ENCODE results near the gene PTPA.

DNA sequence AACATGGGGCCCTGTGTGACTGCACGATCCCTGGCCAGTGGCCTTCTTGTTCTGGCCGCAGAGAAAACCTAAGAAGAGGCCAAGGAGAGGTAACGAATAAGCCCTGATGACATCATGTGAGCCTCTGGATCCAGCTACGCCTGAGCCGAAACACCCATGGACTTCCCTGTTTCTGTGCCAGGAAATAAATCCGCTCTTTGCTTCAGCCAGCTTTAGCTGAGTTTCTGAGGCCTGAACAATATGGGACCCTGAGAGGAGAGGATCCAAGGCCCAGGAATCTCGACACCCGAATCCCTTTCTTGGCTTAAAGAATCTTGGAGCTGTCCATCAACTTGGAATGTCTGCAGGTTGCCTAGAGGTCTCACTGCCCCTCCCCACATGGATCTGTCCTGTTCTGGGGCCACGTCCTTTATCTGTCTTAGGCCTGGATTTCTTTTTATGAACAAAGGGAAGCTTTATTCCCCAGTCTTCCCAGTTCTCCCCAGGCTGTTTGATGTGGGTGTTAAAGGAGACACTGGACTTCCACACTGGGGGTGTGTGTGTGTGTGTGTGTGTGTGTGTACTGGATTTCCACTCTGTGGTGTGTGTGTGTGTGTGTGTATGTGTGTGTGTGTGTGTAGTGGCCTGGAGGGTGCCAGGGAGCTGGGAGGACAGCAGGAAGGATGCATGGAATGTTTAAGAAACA is 53.2 kb downstream of the PTPA start:
- TF ChIP-seq, protein P1, sequence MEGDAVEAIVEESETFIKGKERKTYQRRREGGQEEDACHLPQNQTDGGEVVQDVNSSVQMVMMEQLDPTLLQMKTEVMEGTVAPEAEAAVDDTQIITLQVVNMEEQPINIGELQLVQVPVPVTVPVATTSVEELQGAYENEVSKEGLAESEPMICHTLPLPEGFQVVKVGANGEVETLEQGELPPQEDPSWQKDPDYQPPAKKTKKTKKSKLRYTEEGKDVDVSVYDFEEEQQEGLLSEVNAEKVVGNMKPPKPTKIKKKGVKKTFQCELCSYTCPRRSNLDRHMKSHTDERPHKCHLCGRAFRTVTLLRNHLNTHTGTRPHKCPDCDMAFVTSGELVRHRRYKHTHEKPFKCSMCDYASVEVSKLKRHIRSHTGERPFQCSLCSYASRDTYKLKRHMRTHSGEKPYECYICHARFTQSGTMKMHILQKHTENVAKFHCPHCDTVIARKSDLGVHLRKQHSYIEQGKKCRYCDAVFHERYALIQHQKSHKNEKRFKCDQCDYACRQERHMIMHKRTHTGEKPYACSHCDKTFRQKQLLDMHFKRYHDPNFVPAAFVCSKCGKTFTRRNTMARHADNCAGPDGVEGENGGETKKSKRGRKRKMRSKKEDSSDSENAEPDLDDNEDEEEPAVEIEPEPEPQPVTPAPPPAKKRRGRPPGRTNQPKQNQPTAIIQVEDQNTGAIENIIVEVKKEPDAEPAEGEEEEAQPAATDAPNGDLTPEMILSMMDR (IDR thresholded peaks at IDR 0.05) = no peak
- TF ChIP-seq ZFX (IDR thresholded peaks at IDR 0.05; ENCODE audit: borderline replicate concordance) = no peak
